Caco-2 (cell line): ENCODE data around the gene C5orf22. TPM values are rescaled to one million over a fixed set of nuclear protein-coding genes. Genes with fewer than 3 reads are reported as not detected.

Experiments used
- BruUV-seq: library from RNA; stranded (reverse); fragments of 400-500 nt; replicated peaks from 2 replicates; lab custom pipeline; 2021; lab: Mats Ljungman, UMichigan
- CTCF ChIA-PET: fragments of 300-600 bp; sonication (Branson Sonifier 250); formaldehyde crosslinking; loops from one replicate; lab custom pipeline; 2022; ENCODE audit warnings: antibody characterized with exemption; lab: Charles Lee
- POLR2A ChIA-PET: fragments of 300-600 bp; sonication (Branson Sonifier 250); formaldehyde crosslinking; loops from one replicate; lab custom pipeline; 2022; ENCODE audit warnings: antibody characterized with exemption; lab: Charles Lee
- DNase-seq, 2 experiments: peaks; one replicate each; pipeline versions ENCODE4 v3.0.0 to v3.0.0-alpha.2; 2020 to 2022
- H3K27me3 ChIP-seq: replicated peaks from 2 replicates; pipeline ENCODE4 v1.6.0; 2011; ENCODE audit warnings: low read length; ENCODE audit not compliant: control insufficient read depth, insufficient read depth
- H3K36me3 ChIP-seq: 2 replicates; pipeline ENCODE4 v1.5.1; 2011; ENCODE audit warnings: low read length; ENCODE audit not compliant: control insufficient read depth, insufficient read depth
- H3K4me1 ChIP-seq: fragments of 250-450 bp; sonication (Bioruptor Pico); 2 replicates; pipeline ENCODE4 v1.5.1; 2020; ENCODE audit warnings: mild to moderate bottlenecking
- H3K4me3 ChIP-seq: 2 replicates; pipeline ENCODE4 v1.5.1; 2011; ENCODE audit warnings: low read depth, mild to moderate bottlenecking, control low read depth, low read length
- H3K9me3 ChIP-seq: fragments of 250-450 bp; sonication (Bioruptor Pico); 2 replicates; pipeline ENCODE4 v1.5.1; 2020; ENCODE audit warnings: mild to moderate bottlenecking, moderate library complexity
- H3K27ac Mint-ChIP-seq: one replicate; pipeline ENCODE4 v1.8.0; 2022; ENCODE audit warnings: mixed read lengths; ENCODE audit not compliant: unreplicated experiment
- H3K27me3 Mint-ChIP-seq: one replicate; pipeline ENCODE4 v1.8.0; 2022; ENCODE audit warnings: mixed read lengths; ENCODE audit not compliant: insufficient read depth, unreplicated experiment
- H3K36me3 Mint-ChIP-seq: one replicate; pipeline ENCODE4 v1.8.0; 2022; ENCODE audit warnings: mild to moderate bottlenecking, mixed read lengths; ENCODE audit not compliant: insufficient read depth, unreplicated experiment
- H3K4me1 Mint-ChIP-seq: one replicate; pipeline ENCODE4 v1.8.0; 2022; ENCODE audit warnings: low read depth, mixed read lengths; ENCODE audit not compliant: unreplicated experiment
- H3K4me3 Mint-ChIP-seq: one replicate; pipeline ENCODE4 v1.8.0; 2022; ENCODE audit warnings: mild to moderate bottlenecking, moderate library complexity, mixed read lengths; ENCODE audit not compliant: unreplicated experiment
- H3K9me3 Mint-ChIP-seq: one replicate; pipeline ENCODE4 v1.8.0; 2022; ENCODE audit warnings: mixed read lengths; ENCODE audit not compliant: unreplicated experiment
- CTCF ChIP-seq, 2 experiments: fragments of 200-600 bp in 1 of 2; IDR thresholded peaks; 1 replicate in 1 of 2; 2 replicates in 1 of 2; pipeline versions ENCODE4 v1.5.1 to v1.8.0; 2011 to 2022; ENCODE audit warnings: antibody characterized with exemption in 1 of 2, control low read depth in 1 of 2, inconsistent platforms in 1 of 2, low read depth in 1 of 2, low read length in 1 of 2, mild to moderate bottlenecking in 1 of 2, moderate library complexity in 1 of 2; ENCODE audit not compliant: insufficient read depth in 1 of 2, severe bottlenecking in 1 of 2, unreplicated experiment in 1 of 2
- intact Hi-C: fragments of 100-400 bp; cut with micrococcal nuclease; formaldehyde crosslinking; loops from one replicate; pipeline ENCODE4 v1.10.0; 2022; ENCODE audit not compliant: unreplicated experiment
- total RNA-seq: library from RNA; stranded (reverse); gene quantifications from 2 replicates; pipeline ENCODE4 v1.2.3, GENCODE V29; 2022

Gene C5orf22
- total RNA-seq, 1 experiment from 2014 or later, result 27.9 TPM

- no peaks in the 10 kb centered on the region for H3K9me3 ChIP-seq
- intact Hi-C loops, result no loop called here
- ChIA-PET POLR2A (no interaction called here), CTCF (no interaction called here)
- no peak for TF ChIP-seq CTCF (IDR thresholded peaks at IDR 0.05; ENCODE audit: insufficient read depth in 1 of 2, low read depth in 1 of 2, low read length in 1 of 2, severe bottlenecking in 1 of 2, unreplicated experiment in 1 of 2)
- Mint-ChIP-seq H3K4me3 (no peak overlapping the region), H3K27me3 (no peaks in the 10 kb centered on the region), H3K36me3 (peaks cover 41% of the 10 kb centered on the region), H3K9me3 (no peaks in the 10 kb centered on the region), H3K4me1 (no peaks in the 10 kb centered on the region), H3K27ac (no peak overlapping the region)
- H3K4me1 ChIP-seq, result no peaks in the 10 kb centered on the region
- no peaks in the 10 kb centered on the region; the same call in 1 of the 2 replicates for H3K36me3 ChIP-seq
- DNase-seq, result no peak
- no peak overlapping the region for H3K4me3 ChIP-seq
- H3K27me3 ChIP-seq, result no peaks in the 10 kb centered on the region
- BruUV-seq, result no TSS peak
Observed at GRCh38 chr5:31495336-31495735, 36.8 kb upstream of the C5orf22 start.

GRCh38 chr5:31496301-31496700 is 35.8 kb upstream of the C5orf22 start:
- no peaks in the 10 kb centered on the region for H3K4me1 ChIP-seq
- Mint-ChIP-seq H3K27me3 (no peaks in the 10 kb centered on the region), H3K4me3 (no peak overlapping the region), H3K36me3 (peaks cover 41% of the 10 kb centered on the region), H3K9me3 (no peaks in the 10 kb centered on the region), H3K27ac (no peak overlapping the region), H3K4me1 (no peaks in the 10 kb centered on the region)
- intact Hi-C loops, result no loop called here
- DNase-seq, result no peak
- CTCF ChIA-PET, result no interaction called here
- H3K9me3 ChIP-seq, result no peaks in the 10 kb centered on the region
- H3K4me3 ChIP-seq, result no peak overlapping the region
- POLR2A ChIA-PET, result no interaction called here
- no TSS peak for BruUV-seq
- no peaks in the 10 kb centered on the region; the same call in 1 of the 2 replicates for H3K36me3 ChIP-seq
- TF ChIP-seq CTCF (IDR thresholded peaks at IDR 0.05; ENCODE audit: insufficient read depth in 1 of 2, low read depth in 1 of 2, low read length in 1 of 2, severe bottlenecking in 1 of 2, unreplicated experiment in 1 of 2), result no peak
- H3K27me3 ChIP-seq, result no peaks in the 10 kb centered on the region

- H3K4me3 Mint-ChIP-seq, result no peak overlapping the region
- H3K27me3 Mint-ChIP-seq, result no peaks in the 10 kb centered on the region
- DNase-seq, result no peak
- ChIA-PET POLR2A (no interaction called here), CTCF (no interaction called here)
- H3K4me1 Mint-ChIP-seq, result no peaks in the 10 kb centered on the region
- no peaks in the 10 kb centered on the region for H3K9me3 Mint-ChIP-seq
- TF ChIP-seq CTCF (IDR thresholded peaks at IDR 0.05; ENCODE audit: insufficient read depth in 1 of 2, low read depth in 1 of 2, low read length in 1 of 2, severe bottlenecking in 1 of 2, unreplicated experiment in 1 of 2), result no peak
- H3K27ac Mint-ChIP-seq, result no peak overlapping the region
- BruUV-seq, result no TSS peak
- H3K9me3 ChIP-seq, result no peaks in the 10 kb centered on the region
- H3K36me3 Mint-ChIP-seq, result peaks cover 46% of the 10 kb centered on the region
- intact Hi-C loops, result no loop called here
- no peaks in the 10 kb centered on the region for H3K4me1 ChIP-seq
- H3K4me3 ChIP-seq, result no peak overlapping the region
- H3K27me3 ChIP-seq, result no peaks in the 10 kb centered on the region
- no peaks in the 10 kb centered on the region; the same call in 1 of the 2 replicates for H3K36me3 ChIP-seq
Observed at GRCh38 chr5:31496891-31497290, 35.2 kb upstream of the C5orf22 start.
